ENCODE data around the gene DLL3.

The DLL3 gene

DNA sequence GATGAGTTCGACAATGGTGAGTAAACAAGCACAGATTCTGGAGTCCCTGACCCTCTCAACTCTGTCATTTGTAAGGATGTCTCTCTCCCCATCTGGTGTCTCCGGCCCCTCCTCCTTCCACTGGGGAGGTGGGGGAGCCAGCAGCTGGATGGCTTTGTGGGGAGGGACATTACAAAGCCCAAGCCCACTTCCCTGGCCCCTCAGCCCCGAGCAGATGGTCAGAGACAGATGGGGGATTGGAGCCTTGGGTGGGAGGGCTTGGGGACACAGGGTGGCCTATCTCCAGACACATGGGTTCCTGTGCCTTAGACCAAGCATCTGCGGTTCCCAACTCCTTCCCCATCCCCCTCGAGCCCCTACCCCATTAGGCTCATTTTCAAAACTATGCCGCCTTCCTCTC, 15.6 kb upstream of the DLL3 start:
- no peak for DNase-seq

DNA sequence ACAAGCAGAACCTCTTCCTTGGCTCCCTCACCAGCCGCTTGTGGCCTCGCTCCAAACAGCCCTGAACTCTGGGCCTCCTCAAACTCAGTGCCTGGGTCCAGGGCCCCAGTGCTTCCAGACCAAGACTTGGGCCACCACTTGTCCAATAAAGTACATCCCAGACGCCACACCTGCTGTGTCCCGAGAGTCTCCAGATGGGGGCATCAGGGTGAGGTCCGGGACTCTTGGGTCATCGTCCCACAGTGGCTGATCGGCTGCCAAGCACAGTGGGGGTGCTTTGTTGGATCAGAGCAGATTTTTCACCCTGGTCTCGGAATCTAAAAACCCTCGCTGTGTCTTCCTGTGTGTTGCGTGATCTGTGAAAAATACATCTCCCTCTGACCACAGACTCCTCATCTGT, 9.0 kb upstream of the DLL3 start:
- DNase-seq: no peak

DNA sequence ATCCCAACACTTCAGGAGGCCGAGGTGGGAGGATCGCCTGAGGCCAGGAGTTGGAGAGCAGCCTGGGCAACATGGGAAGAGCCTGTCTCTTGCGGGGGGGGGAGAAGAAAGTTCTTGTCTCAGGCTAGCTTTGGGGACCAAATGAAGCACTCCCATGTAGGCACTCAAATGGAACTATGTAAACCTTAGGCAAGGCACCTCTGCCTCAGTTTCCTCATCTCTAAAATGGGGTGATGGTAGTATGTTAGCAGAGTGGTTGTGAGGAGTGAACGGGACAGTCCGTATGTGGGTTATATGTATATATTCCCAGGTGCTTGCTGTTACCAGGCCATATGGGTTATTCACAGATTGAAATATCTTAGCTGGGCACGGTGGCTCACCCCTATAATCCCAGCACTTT, 6.5 kb upstream of the DLL3 start:
- DNase-seq: no peak

DNA sequence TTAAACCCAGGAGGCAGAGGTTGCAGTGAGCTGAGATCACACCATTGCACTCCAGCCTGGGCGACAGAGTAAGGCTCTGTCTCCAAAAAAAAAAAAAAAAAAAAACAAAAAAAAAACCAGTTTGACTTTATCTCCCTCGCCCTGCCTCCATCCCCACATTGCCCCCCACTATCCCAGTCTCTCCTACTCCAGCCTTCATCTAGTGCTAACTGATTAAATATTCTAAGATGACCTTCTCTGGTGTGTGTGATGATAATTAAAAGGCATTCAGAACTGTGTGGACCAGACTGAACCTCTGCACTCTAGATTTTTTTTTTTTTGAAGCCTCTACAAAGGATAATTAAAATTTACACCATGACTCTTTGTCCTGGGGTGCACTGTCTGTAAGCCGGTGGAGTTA, 6.0 kb upstream of the DLL3 start:
- DNase-seq: no peak

DNA sequence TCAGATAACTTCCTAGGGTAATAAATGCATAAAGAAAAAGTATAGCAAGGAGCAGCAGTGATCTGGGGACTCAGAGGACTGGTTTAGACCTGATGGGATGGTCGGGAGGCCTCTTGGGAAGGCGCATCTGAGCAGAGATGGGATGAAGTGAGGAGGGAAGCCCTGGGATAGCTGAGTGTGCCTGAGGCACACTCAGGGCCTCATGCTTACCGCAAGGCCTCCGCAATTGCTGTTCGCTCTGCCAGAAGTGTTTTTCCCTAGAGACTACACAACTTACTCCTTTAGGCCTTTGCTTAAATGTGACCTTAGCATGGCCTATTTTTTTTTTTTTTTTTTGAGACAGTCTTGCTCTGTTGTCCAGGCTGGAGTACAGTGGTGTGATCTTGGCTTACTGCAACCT, 4.1 kb upstream of the DLL3 start:
- no peak for DNase-seq

DNA sequence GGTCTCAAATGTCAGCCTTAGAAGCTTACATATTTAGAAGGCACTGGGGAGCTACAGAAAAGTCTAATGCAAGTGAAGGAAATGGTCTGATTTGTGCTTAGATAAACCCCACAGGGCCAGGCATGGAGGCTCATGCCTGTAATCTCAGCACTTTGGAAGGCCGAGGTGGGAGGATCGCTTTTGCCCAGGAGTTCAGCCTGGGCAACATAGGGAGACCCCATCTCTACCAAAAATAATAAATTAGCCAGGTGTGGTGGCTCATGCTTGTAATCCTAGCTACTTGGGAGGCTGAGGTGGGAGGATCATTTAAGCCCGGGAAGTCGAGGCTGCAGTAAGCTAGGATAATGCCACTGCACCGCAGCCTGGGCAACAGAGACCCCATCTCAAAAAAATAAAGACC, 2.7 kb upstream of the DLL3 start:
- DNase-seq: no peak

DNA sequence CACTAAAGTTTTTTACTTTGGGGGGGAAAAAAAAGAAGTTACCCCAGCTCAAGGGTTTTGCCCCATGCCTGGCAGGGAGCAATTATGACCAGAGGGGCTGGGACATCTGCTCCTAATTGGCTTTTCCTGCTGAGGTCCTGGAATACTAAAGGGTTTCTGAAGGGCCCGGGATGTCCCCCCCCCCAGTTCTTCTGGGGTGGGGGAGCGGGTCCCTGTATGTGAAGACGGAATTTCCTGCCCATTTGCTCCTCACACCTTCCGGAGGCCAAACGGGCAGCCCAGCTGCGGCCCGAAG, 1.1 kb upstream of the DLL3 start:
- no peak for DNase-seq

DNA sequence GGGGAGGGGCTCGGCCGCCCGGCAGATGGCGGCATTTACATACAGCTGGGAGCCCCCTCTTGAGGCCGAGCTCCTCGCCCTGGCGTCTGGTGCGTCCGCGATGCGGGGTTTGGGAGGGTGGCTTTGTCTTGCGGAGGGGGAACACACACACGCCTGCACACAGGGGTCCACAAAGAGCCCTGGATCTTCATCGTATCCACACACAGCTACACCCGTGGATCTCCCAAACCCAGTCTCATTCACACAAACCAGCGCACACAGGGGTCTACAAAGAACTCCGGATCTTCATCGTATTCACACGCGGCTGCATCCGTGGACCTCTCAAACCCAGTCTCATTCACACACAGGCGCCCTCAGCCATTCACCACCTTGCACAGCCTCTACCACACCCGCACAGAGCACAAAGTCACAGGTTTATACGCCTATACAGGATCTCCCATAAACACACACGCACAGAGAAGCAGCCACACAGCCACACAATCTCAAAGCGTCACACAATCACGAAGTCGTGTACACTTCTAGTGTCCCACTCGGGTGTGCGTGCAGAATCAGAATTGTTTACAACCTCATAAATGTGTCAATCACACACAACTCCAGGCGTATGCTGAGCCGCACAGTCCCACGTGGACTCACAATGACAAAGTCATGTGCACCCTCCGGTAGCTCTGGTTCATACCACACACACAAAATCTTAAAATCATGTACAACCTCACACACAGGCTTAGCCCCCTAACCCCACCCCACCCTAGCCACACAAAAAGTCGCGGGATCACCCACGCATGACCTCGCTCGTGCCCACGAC, 550 bp upstream of the DLL3 start:
- peak; percentile 89 for DNase-seq

DNA sequence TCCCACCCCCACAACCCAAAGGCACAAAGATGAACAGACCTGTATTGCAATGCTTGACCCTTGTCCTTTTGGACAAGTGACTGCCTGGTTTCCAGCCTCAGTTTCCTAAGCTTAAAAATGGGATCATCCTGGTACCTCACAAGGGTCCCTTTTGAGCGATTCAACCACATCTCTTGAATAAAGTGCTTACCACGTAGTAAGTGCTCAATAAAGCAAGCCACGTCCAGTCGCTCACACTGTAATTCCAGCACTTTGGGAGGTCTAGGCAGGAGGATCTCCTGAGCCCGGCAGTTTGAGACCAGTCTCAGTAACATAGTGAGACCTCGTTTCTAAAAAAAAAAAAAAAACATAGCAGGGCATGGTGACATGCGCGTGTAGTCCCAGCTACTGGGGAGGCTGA, 1.2 kb downstream of the DLL3 start:
- no peak for DNase-seq

DNA sequence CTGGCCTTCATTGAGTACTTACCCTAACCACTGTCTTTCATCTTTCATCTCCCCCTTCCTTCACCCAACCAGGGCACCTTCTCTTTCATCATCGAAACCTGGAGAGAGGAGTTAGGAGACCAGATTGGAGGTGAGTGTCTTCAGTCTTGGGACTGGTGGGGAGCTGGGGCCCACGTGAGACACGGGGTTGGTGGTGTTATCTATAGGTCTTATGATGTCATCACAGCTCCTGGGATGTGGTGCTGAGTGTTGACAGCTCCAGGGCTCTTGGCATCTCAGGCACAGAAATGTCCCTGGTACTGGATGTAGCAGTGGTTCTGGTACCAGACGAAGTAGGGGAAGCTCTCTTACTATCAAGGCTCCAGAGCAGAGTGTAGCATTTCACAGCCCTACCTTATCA, 1.8 kb downstream of the DLL3 start:
- DNase-seq: no peak

DNA sequence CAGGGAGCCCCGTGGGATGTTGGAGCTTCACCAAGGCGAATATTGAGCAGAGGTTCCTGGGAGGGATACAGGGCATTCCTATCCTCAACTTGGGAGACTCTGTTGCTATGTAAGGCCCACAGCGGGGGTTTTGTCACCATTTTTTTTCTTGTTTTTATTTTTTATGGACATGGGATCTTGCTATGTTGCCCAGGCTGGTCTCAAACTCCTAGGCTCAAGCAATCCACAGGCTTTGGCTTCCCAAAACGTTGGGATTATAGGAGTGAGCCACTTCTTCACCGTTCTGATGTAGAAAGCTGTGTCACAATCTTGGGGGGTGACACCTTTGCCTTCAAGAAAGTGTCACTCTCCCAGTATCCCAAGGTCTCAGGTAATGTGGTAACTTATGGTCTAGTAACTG, 2.6 kb downstream of the DLL3 start:
- DNase-seq: no peak

DNA sequence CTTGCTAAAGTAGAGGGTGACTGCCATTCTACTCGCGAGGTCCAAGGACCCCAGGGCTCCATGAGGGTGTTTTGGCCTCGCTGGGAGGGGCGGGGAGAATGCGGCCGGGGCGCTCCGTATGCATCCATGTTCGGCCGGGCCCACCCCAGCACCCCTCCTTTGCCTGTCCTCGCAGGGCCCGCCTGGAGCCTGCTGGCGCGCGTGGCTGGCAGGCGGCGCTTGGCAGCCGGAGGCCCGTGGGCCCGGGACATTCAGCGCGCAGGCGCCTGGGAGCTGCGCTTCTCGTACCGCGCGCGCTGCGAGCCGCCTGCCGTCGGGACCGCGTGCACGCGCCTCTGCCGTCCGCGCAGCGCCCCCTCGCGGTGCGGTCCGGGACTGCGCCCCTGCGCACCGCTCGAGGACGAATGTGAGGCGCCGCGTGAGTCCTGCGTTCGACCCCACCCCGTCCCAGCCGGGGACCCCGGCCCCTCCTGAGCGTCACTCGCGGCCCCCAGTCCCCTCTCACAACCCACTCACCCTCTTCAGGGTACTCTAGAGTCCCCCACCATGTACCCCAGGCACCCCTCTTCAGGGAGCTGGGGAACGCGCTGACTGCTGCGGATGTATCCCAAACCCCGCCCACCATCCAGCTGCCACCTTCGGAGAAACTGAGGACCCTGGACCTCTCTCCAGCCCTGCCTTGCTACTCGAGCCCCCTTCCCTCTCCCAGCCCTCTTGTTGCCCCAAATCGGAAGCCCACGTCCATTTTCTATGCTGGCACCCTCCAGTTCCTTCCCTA, 4.1 kb downstream of the DLL3 start:
- DNase-seq: no peak

DNA sequence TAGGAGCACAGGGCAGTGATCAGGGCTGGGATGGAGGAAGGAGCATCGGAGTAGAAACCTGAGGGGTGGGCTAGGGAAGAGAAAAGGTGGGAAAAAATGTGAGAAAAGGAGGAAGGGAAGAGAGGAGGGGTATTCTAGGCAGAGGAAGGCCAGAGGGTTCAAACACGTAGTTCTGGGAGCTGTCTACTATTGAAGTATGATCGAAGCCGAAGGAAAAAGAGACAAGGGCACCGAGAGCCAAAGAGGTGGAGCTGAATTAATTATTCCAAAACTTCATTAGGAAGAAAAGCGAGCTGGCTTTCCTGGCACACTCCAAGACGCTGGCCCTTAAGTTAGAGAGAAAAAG, 7.8 kb downstream of the DLL3 start:
- no peak for DNase-seq

DNA sequence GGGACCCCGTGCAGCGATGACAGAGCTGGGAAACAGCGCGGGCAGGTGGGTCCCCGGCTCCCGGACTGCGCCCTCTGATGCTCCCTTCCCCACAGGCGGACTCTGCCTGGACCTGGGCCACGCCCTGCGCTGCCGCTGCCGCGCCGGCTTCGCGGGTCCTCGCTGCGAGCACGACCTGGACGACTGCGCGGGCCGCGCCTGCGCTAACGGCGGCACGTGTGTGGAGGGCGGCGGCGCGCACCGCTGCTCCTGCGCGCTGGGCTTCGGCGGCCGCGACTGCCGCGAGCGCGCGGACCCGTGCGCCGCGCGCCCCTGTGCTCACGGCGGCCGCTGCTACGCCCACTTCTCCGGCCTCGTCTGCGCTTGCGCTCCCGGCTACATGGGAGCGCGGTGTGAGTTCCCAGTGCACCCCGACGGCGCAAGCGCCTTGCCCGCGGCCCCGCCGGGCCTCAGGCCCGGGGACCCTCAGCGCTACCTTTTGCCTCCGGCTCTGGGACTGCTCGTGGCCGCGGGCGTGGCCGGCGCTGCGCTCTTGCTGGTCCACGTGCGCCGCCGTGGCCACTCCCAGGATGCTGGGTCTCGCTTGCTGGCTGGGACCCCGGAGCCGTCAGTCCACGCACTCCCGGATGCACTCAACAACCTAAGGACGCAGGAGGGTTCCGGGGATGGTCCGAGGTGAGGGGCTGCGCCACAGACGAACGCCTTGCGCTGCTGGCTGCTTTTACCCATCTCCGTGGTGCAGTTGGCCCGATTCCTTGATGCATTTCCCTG, 8.4 kb downstream of the DLL3 start:
- DNase-seq: no peak

DNA sequence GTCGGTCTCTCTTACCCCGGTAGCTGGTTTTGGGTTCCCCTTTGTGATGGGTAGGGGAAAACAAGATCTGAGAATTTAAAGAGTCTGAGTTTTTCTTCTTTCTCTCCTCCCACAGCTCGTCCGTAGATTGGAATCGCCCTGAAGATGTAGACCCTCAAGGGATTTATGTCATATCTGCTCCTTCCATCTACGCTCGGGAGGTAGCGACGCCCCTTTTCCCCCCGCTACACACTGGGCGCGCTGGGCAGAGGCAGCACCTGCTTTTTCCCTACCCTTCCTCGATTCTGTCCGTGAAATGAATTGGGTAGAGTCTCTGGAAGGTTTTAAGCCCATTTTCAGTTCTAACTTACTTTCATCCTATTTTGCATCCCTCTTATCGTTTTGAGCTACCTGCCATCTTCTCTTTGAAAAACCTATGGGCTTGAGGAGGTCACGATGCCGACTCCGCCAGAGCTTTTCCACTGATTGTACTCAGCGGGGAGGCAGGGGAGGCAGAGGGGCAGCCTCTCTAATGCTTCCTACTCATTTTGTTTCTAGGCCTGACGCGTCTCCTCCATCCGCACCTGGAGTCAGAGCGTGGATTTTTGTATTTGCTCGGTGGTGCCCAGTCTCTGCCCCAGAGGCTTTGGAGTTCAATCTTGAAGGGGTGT, 9.1 kb downstream of the DLL3 start:
- no peak for DNase-seq

DNA sequence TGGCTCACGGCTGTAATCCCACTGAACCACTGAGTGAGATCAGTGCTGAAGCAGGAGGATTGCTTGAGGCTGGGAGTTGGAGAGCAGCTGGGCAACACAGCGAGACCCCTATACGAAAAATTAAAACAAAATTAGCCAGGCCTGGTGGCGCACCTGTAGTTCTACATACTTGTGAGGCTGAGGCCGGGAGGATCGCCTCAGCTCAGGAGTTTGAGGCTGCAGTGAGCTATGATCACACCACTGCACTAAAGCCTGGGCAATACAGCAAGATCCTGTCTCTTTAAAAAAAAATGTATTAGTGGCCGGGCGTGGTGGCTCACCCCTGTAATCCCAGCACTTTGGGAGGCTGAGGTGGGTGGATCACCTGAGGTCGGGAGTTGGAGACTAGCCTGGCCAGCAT, 9.9 kb downstream of the DLL3 start:
- no peak for DNase-seq

DNA sequence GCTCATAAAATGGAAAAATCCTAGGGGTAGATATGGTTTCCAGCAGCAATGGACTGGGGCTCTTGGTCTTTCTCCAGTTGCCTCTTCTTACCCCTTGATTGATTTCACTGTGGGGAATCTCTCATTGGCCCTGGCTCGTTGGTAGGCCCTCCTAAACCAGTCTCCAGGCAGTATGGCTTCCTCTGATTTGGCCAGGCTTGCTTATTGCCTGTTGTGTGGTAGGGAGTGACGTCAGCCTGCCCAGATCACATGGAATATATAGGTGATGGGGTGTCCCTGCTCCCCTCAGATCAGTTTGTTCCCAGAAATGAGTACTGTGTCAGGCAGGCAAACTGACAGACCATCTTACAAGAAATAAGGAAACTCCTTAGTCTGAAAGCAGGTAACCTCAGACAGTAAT, 10.5 kb downstream of the DLL3 start:
- no peak for DNase-seq

DNA sequence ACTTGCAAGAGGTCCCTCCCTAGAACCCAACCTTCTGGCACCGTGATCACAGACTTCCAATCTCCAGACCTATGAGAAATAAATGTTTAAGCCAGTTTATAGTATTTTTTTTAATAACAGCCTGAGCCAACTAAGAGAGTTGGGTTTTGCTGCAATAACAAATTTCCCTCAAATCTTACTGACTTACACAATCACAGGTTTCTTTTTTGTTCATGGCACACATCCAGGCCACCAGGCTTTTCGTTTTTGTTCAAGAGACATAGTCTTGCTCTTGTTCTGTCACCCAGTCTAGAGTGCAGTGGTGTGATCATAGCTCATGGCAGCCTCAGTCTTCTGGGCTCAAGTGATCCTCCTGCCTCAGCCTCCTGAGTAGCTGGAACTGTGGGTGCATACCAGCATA, 14.2 kb downstream of the DLL3 start:
- DNase-seq: no peak

DNA sequence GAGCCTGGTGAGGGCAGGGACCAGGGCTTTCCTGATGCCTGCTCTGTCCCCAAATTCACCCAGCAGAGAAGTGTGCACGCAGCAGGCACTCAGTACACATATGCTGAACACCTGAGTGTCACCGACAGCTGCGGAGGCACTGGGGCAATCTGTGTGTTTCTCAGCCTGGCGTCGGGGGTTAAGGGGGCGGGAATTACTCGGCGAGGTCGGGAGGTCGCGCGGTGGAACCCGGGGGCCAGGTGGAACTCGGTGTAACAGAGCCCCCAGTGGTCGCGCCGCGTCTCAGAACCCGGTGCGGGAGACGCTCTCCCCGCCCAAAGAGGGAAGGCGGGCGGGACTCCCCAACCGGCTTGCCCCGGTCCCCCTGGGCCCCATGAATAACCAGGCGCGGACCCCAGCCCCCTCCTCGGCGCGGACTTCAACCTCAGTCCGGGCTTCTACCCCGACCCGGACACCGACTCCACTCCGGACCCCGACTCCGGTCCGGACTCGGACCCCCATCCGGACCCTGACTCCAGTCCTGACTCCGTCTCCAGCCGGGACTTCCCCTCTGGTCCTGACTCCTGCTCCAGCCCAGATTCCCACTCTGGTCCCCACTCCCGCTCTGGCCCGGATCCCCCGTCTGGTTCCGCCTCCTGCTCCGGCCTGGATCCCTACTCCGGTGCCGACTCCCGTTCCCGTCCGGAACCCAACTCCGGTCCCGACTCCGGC, 16.2 kb downstream of the DLL3 start, which contains the start of gene SELENOV:
SELENOV (plus strand) TSS at position 300 of the 711 bp plus-strand sequence; CDS start at position 374, 74 bp downstream.
- DNase-seq: no peak

DNA sequence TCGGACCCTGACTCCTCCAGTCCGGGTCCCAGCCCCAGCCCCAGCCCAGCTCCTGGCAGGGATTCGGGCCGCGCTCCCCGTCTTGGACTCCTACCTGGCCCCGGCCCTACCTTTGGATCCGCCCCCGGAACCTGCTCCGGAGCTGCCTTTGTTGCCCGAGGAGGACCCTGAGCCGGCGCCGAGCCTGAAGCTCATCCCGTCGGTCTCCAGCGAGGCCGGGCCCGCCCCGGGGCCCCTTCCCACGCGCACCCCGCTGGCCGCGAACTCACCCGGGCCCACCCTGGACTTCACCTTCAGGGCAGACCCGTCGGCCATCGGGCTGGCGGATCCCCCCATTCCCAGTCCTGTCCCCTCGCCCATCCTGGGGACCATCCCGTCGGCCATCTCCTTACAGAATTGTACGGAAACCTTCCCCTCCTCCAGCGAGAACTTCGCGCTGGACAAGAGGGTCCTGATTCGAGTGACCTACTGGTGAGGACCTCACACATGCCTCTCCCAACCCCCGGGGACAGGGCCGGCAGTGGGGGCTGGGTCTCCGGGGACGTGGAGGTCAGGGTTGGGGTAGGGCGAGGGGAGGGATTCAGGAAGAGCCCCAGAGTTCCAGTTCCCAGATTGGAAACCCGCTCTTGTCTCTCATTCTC, 16.9 kb downstream of the DLL3 start:
- no peak for DNase-seq

DNA sequence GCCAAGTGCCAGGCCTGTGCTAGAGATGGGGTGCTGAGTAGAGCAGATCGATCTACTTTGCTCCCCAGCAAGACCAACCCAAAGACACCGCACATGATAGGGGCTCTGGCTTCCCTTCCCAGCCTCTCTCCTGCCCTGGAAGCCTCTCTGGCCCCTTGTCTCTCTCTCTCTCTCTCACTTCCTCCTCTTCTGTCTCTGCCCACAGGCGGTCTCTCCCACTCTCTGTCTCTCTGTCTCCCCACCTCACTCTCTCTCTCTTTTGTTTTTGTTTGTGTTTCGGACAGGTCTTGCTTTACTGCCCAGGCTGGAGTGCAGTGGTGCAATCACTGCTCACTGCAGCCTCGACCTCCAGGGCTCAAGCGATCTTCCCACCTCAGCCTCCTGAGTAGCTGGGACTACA, 17.5 kb downstream of the DLL3 start:
- no peak for DNase-seq

DNA sequence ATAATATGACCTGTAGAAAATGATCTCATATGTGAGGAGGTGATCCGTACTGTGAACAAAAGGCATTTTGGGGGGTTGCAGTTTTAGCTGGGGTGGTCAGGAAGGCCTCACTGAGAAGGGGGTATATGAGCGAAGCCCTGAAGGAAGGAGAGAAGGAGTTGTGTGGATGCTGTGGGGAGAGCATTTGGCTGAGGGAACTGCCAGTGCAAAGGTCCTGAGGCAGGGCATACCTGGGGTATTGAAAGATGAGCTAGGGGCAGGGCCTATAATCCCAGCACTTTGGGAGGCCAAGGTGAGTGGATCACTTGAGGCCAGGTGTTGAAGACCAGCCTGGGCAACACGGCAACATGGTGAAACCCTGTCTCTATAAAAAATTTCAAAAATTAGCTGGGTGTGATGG, 18.7 kb downstream of the DLL3 start:
- no peak for DNase-seq

All from NCI-H2107 (cell line).